ENCODE measurements around the gene RILPL2.
"Not testable (repeated sequence)": the region's sequence is repeated elsewhere in the genome, so short reads cannot be mapped to it uniquely, and the experiment has no call there.

RILPL2 gene

DNA sequence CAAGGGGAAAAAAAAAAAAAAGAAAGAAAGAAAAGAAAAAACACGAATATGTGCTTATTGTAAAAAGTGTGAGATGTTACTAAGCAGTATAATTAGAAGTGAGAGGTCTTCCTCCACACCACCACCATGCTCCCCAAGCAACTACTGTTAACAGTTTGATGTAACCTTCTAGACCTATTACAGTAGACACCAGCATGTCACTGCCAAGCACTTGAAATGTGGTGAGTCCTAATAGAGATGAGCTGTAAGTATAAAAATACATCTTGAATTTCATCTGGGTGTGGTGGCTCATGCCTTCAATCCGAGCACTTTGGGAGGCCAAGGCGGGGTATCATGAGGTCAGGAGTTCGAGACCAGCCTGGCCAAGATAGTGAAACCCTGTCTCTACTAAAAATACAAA is 13.4 kb upstream of the RILPL2 start:
- DNase-seq (ENCODE audit: low read depth in 2 of 2): no peak

DNA sequence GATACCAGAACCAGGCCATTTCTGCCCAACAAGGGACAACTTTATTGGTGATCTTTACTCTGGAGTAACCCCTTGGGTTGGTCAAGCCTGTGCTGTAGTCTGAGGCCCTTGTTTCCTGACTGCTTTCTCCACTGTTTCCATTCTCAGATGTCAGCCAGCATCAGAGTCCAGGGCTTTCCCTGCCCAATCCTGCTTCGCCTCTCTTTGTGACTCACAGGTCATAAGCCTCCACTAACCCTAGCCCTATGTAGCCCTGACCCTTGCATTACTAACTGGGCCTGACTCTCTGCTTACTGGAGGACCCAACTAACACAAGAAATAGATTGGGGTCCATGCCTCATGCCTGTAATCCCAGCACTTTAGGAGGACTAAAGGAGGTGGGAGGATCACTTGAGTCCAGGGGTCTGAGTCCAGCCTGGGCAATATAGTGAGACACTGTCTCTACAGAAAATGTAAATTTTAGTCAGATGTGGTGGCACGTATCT is 12.8 kb upstream of the RILPL2 start:
- no peak for DNase-seq (ENCODE audit: low read depth in 2 of 2)

DNA sequence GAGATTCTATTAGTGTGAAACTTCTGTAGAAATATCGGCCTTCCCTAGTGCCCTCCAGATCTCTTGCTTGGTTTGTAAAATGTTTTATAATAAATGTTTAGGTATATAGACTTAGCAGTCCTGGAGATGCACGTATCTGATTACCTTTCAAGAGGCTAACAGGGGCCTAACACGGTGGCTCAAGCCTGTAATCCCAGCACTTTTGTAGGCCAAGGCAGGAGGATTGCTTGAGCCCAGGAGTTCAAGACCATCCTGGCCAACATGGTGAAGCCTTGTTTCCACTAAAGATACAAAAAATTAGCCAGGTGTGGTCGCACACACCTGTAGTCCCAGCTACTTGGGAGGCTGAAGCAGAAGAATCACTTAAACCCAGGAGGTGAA is 9.8 kb upstream of the RILPL2 start:
- no peak for DNase-seq (ENCODE audit: low read depth in 2 of 2)

DNA sequence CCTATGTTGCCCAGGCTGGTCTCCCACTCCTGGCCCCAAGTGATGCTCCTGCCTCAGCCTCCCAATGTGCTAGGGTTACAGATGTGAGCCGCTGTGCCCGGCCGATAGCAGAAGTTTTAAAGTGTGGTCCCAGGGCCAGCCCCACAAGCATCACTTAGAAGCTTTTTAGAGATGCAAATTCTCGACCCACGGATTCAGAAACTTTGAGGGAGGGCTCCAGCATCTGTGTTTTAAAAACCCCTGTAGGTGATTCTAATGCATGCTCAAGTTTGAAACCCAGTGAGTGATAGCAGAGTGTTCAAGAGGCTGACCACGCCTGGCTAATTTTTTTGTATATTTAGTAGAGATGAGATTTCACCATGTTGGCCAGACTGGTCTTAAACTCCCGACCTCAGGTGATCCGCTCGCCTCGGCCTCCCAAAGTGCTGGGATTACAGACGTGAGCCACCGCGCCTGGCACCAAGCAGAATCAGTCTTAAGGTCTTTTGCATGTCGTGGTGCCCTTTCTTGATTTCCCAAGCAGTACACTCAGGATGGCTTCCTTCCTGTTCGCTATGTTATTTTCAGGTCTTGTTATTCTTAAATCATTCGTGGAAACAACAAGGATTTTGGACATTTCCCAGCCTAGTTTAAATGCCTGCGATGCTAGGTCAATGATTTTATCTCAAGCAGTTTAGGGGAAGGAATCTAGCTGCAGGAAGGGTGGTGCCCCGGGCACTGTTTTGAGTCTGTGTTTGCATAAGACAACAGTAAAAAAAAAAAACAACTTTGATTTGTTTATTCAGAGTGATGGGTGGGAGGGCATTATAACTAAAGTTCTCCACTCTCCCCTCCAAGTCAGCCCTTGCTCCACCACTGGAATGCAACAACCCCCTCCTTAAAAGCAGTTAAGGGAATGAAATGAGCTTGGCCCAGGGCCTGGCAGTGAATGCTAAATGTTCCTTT is 9.2 kb upstream of the RILPL2 start:
- DNase-seq (ENCODE audit: low read depth in 2 of 2): no peak

DNA sequence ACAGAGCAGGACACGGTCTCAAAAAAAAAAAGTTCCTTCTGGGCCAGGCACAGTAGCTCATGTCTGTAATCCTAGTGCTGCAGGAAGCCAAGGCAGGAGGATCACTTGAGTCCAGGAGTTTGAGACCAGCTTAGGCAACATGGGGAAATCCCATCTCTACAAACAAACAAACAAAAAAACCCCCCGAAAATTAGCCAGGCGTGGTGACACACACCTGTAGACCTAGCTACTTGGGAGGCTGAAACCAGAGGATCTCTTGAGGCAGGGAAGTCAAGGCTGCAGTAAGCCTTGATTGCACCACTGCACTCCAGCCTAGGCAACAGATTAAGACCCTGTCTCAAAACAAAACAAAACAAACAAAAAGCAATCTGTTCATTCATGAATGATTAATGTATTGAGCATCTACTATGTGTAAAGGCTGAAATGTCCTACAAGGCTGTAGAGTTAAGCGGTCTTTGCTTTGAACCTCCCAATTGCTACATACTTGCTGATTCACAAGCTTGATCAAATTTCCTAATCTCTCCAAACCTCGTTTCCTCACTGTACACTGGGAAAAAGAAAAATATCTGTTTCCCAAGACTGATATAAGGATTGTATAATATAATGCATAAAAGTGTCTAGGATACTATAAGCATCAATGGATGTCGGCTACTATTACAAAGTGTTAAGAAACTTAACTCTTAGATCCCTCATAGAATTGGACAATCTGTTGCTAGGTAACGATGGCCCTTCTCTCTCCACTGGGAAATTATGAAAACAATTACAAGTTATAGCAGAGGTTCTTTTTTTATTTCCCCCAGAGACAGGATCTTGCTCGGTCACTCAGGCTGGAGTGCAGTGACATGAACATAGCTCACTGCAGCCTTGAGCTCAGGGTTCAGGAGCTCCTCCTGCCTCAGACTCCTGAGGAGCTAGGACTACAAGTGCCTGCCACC is 7.9 kb upstream of the RILPL2 start:
- DNase-seq (ENCODE audit: low read depth in 2 of 2): no peak

DNA sequence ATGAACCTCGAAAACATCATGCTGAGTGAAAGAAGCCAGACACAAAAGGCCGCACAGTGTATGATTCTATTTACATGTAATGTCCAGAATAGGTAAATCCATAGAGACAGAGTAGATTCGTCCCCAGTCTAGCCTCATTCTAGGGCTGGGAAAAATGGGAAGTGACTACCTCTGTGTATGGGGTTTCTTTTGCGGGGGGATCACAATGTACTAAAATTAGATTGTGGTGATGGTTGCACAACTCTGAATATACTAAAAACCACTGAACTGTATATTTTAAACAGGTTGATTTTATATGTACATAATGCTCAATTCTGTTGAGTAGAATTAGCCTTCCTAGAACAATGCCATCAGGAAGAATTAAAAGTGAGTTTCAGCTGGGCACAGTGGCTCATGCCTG is 6.3 kb upstream of the RILPL2 start:
- no peak for DNase-seq (ENCODE audit: low read depth in 2 of 2)

DNA sequence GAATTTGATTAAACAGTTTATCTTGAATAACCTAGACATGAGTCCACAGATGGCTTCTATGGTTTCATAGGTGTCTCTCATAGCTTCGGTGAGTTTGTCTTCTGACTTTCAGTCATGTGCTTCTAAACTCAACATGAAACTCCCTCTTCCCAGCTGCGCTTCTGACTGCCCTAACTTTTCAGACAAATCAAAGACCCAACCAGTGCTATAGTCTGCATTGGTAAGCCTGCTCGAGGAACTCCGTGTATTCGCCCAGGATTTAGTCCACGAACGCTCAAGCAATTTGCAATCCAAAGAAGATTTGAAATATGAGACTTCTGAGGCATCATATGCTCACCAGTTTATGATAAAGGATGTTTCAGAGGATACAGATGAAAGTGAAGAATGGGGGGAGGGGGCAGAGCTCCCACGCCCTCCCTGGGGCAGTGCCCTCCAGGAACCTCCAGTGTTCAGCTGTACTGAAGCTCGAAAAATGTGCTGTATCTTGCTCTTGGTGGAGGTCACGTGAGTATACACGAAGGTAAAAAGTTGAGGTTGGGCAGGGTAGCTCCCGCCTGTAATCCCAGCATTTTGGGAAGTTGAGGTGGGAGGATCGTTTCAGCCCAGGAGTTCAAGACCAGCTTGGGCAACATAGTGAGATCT is 5.2 kb upstream of the RILPL2 start:
- DNase-seq (ENCODE audit: low read depth in 2 of 2): no peak

DNA sequence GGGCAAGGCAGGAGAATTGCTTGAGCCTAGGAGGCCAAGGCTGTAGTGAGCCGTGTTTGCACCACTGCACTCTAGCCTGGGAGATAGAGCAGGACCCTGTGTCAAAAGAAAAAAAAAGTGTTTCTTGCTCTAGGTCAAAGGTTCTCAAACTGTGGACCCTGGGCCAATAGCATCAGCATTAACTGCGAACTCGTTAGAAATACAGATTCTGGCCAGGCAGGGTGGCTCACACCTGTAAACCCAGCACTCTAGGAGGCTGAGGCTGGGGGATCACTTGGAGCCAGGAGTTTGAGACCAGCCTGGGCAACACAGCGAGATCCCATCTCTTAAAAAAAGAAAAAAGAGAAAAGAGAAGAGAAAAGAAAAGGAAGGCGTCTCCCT is 858 bp downstream of the RILPL2 start:
- no peak for DNase-seq (ENCODE audit: low read depth in 2 of 2)

DNA sequence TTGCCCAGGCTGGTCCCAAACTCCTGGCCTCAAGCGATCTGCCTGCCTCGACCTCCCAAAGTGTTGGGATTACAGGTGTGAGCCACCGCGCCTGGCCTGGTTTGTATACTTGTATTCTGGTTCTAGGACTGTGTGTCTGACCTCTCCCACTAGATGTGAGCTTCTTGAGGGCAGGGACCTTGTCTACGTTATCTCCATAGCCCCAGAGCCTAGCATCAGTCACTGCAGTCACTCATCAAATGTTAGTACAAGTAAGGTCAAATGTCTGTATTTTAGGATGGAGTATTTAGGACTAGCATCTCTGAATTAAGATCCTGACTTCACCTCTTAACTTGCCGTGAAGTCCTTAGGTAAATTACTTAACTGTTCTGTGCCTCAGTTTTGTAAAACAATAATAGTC is 2.9 kb downstream of the RILPL2 start:
- DNase-seq (ENCODE audit: low read depth in 2 of 2): no peak

DNA sequence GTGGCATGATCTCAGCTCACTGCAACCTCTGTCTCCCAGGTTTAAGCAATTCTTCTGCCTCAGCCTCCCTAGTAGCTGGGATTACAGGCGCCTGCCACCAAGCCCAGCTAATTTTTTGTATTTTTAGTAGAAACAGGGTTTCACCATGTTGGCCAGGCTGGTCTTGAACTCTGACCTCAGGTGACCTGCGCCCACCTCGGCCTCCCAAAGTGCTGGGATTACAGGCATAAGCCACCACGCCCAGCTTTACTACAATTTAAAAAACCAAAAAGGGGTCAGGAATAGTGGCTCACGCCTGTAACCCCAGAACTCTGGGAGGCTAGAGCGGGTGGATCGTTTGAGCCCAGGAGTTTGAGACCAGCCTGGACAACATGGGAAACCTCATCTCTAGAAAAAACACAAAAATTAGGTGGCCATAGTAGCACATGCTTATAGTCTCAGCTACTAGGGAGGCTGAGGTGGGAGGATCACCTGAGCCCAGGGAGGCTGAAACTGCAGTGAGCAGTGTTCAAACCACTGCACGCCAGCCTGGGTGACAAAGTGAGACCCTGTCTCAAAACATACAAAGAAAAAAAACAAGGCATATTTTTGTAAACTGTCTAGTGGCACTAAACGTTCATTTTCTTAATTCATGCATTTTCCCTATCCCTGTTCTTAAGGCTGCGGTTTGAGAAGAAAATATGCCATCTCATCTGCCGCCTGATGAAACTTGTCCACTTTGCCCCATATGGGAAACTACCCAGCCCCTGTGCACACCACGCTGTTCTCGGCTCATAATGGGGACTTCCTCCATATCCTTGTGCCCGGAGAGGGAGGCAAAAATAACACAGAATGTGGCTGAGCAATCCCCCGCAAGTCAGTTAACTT is 4.3 kb downstream of the RILPL2 start:
- not testable (repeated sequence) for DNase-seq (ENCODE audit: low read depth in 2 of 2)

DNA sequence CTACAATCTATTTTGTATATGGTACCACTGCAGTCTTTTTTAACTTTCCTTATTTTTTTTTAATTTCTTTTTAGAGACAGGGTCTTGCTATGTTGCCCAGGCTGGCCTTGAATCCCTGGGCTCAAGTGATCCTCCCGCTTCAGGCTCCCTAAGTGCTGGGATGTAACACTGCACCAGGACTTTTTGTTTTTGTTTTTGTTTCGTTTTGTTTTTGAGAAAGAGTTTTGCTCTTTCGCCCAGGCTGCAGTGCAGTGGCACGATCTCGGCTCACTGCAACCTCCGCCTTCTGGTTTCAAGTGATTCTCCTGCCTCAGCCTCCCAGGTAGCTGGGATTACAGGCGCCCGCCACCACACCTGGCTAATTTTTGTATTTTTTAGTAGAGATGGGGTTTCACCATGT is 7.4 kb downstream of the RILPL2 start:
- not testable (repeated sequence) for DNase-seq (ENCODE audit: low read depth in 2 of 2)

DNA sequence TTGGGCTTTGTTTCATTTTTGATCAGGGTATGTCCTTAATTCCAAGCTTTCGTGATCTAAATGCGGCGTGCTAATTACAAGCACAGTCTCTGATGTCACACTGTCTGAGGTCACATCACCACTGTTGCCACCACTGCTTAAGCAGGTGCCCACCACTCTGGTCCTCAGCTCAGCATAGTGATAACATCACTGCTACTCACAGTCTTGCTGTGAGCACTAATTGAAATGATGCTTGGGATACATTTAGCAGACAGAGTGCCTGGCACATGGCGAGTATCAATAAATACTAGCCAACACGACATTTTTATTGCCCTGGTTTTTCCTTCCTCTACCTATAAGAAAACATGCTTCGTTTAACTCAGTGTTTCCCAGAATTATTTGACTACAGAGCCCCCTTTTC is 7.9 kb downstream of the RILPL2 start:
- DNase-seq (ENCODE audit: low read depth in 2 of 2): no peak

DNA sequence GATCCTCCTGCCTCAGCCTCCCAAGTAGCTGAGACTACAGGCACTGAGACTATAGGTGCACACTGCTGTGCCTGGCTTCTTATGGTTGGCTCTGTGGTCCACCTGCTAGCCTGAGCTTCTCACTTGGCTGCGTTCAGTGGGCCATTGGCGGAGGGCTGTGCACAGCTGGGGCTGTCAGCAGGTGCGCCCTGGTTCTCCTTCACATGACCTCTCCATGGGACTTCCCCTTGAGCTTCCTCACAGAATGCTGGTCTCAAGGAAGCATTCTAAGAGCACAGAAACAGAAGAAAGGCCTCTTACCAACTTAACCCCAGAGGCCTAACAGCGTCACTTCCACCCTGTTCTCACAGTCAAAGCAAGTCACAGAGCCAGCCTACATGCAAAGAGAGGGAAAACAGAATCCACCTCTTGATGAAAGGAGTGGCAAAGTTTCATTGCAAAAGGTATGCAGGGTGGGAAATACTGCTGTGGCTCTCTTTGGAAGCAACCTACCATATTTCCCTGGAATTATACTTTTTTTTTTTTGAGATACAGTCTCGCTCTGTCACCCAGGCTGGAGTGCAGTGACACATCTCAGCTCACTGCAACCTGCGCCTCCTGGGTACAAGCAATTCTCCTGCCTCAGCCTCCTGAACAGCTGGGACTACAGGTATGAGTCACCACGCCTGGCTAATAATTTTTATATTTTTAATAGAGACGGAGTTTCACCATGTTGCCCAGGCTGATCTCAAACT is 9.3 kb downstream of the RILPL2 start:
- no peak for DNase-seq (ENCODE audit: low read depth in 2 of 2)

DNA sequence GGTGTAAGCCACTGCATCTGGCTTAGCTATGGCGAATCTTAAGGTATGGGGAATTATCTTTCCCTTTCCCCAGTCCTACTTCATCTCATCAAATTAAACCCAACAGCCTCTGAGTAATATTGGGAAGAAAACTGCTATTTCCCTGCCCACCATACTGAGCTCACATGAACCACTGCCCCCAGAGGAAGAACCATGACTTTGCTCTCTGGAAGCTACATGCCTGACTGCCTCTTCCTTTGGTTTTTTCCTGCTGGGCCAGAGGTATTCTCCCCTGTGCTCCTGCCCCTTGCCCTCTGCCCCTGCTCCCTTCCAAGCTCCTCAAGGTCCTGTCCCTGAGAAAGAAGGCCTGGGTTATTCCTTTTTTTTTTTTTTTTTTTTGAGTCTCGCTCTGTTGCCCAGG is 15.2 kb downstream of the RILPL2 start:
- no peak for DNase-seq (ENCODE audit: low read depth in 2 of 2)

DNA sequence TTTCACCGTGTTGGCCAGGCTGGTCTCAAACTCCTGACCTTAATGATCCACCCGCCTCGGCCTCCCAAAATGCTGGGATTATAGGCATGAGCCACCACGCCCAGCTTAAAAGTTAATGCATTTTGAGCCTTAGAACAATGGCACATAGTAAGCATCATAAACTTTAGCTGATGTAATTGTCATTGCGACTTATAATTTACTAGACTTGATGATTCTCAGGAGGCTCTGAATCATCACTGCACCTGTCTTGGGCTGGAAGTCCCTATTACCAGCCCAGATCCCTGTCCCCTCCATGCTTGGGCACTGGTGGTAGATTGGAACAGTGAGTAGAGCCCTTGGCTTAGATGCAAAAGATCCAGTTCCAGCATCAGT is 26.5 kb downstream of the RILPL2 start:
- no peak for DNase-seq (ENCODE audit: low read depth in 2 of 2)

DNA sequence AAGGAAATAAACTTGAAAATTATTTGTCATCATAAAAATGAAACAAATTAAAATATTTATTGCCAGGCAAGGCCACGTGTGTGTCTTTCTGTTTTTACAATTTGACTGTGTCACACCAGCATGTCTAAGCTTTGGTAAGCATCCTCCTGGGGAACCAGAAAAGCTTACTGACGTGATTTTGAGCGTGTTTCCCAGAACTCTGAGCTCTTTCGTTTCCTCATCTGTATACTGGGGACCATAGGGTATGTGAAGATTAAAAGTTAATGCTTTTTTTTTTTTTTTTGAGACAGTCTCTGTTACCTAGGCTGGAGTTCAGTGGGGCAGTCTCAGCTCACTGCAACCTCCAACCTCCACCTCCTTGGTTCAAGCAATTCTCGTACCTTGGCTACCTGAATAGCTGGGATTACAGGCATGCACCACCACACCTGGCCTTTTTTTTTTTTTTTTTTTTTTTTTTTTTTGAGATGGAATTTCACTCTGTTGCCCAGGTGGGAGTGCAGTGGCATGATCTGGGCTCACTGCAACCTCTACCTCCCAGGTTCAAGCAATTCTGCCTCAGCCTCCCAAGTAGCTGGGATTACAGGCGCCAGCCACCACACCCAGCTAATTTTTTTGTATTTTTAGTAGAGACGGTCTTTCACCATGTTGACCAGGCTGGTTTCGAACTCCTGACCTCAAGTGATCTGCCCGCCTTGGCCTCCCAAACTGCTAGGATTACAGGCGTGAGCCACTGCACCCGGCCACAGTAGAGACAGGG is 27.0 kb downstream of the RILPL2 start:
- not testable (repeated sequence) for DNase-seq (ENCODE audit: low read depth in 2 of 2)

DNA sequence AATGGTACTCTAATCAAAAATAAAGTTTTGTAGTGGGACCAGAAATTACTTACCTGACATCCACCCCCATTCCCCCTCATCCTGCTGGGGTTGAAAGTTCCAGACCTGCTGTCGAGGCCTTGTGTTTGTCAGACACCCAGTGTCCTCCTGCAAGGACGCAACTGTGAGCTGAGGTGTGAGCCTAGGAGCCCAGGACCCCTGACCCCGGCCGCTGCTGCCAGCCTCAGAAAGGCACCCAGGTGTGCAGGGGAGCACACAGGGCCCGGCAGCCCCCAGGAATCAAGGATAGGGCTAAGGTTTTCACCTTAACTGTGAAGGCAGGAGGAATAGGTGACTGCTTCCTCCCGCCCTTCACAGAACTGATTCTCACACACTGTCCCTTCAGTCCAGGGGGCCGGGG is 27.9 kb downstream of the RILPL2 start:
- DNase-seq (ENCODE audit: low read depth in 2 of 2): not testable (repeated sequence)

DNA sequence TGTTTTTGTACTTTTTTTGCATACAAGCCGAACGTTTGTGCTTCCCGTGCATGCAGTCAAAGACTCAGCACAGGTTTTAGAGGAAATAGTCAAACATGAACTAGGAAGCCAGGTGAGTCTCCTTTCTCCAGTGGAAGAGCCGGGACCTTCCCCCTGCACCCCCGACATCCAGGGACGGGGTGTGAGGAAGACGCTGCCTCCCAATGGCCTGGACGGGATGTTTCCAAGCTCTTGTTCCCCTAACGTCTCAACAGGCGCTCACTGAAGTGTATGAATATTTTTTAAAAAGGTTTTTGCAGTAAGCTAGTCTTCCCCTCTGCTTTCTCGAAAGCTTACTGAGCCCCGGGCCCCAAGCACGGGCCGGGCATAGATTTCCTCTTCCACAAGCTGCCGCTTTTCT is 28.6 kb downstream of the RILPL2 start:
- not testable (repeated sequence) for DNase-seq (ENCODE audit: low read depth in 2 of 2)

DNA sequence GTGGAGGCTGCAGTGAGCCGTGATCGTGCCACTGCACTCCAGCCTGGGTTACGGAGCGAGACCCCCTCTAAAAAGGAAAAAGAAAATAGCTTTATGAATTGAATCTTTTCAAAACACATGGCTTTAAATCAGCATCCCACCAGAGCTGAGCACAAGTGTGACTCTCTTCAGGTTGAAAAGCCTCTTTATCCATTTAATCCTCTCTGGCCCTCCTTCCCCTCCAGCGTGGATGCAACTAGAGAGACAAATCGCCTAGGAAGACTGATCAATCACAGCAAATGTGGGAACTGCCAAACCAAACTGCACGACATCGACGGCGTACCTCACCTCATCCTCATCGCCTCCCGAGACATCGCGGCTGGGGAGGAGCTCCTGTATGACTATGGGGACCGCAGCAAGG is 29.2 kb downstream of the RILPL2 start:
- not testable (repeated sequence) for DNase-seq (ENCODE audit: low read depth in 2 of 2)

DNA sequence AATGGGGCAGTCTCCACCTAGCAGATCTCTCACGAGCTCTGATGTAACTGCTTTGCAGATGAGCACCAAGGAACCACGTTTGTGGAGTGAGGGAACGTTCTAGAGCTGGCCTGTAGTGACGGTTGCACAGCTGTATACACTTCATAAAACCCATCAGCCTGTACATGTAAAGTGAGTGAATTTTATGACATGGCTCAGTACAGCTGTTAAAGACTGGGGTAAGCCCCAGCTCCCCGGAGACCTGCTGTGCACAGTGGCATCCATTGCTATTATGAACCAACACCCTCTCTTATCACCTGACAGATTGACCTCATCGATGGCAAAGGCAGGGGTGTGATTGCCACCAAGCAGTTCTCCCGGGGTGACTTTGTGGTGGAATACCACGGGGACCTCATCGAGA is 31.9 kb downstream of the RILPL2 start:
- DNase-seq (ENCODE audit: low read depth in 2 of 2): no peak
